ENCODE measurements around the gene GET4.

The GET4 gene

GRCh38 chr7:890868-891267 is 14.5 kb downstream of the GET4 start:
- no peak overlapping the region for H3K4me3 ChIP-seq (ENCODE audit: low read depth, low read length)
- no peak for DNase-seq (ENCODE audit: low read depth)
- TF ChIP-seq, protein P1, sequence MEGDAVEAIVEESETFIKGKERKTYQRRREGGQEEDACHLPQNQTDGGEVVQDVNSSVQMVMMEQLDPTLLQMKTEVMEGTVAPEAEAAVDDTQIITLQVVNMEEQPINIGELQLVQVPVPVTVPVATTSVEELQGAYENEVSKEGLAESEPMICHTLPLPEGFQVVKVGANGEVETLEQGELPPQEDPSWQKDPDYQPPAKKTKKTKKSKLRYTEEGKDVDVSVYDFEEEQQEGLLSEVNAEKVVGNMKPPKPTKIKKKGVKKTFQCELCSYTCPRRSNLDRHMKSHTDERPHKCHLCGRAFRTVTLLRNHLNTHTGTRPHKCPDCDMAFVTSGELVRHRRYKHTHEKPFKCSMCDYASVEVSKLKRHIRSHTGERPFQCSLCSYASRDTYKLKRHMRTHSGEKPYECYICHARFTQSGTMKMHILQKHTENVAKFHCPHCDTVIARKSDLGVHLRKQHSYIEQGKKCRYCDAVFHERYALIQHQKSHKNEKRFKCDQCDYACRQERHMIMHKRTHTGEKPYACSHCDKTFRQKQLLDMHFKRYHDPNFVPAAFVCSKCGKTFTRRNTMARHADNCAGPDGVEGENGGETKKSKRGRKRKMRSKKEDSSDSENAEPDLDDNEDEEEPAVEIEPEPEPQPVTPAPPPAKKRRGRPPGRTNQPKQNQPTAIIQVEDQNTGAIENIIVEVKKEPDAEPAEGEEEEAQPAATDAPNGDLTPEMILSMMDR (IDR thresholded peaks at IDR 0.05; ENCODE audit: low read depth, low read length, missing control alignments), result no peak

DNA sequence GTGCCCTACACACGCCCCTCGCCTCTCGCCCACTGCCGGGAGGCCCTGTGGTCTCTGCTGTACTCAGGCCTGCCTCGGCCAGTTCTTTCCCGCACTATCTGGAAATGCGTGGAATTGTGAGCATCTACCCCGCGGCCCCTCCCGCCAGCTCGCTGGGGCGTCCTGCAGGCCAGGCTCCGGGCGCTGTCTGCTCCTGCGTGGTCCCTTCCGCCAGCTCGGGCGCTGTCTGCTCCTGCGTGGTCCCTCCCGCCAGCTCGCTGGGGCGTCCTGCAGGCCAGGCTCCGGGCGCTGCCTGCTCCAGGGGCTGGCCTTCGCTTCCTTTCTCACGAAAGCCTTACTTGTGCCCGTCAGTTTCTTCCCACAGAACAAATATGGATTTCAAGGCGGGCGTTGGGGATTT is 14.9 kb downstream of the GET4 start:
- DNase-seq (ENCODE audit: low read depth), result no peak
- H3K4me3 ChIP-seq (ENCODE audit: low read depth, low read length), result no peak overlapping the region
- TF ChIP-seq, protein P1 (IDR thresholded peaks at IDR 0.05; ENCODE audit: low read depth, low read length, missing control alignments), result no peak

GRCh38 chr7:891805-892204 is 15.5 kb downstream of the GET4 start:
- H3K4me3 ChIP-seq (ENCODE audit: low read depth, low read length), result no peak overlapping the region
- TF ChIP-seq, protein P1 (IDR thresholded peaks at IDR 0.05; ENCODE audit: low read depth, low read length, missing control alignments), result no peak
- no peak for DNase-seq (ENCODE audit: low read depth)

GRCh38 chr7:892648-893593 is 16.6 kb downstream of the GET4 start:
- TF ChIP-seq, protein P1 (IDR thresholded peaks at IDR 0.05; ENCODE audit: low read depth, low read length, missing control alignments), result no peak
- no peak for DNase-seq (ENCODE audit: low read depth)
- H3K4me3 ChIP-seq (ENCODE audit: low read depth, low read length), result no peak overlapping the region

DNA sequence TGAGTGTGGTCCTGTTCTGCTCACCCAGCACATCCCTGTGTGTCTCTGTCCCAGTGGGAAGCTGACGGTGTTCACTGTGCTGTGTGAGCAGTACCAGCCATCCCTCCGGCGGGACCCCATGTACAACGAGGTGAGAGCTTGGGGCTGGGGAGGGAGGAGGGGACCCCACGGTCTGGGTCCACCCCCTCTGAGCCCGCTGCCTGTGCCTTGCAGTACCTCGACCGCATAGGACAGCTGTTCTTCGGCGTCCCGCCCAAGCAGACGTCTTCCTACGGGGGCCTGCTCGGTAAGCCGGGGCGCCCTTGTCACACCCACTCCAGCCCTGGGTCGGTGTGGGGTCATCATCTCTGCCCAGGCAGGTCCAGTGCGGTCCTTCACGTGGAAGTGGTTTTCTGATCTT is 17.3 kb downstream of the GET4 start:
- DNase-seq (ENCODE audit: low read depth), result no peak
- H3K4me3 ChIP-seq (ENCODE audit: low read depth, low read length), result no peak overlapping the region
- TF ChIP-seq, protein P1 (IDR thresholded peaks at IDR 0.05; ENCODE audit: low read depth, low read length, missing control alignments), result no peak

- no peak overlapping the region for H3K4me3 ChIP-seq (ENCODE audit: low read depth, low read length)
- no peak for DNase-seq (ENCODE audit: low read depth)
- TF ChIP-seq, protein P1 (IDR thresholded peaks at IDR 0.05; ENCODE audit: low read depth, low read length, missing control alignments), result no peak
Observed at GRCh38 chr7:894164-894867, 18.0 kb downstream of the GET4 start.
